Measurements from ENCODE around the gene PBX3. TPM values are rescaled to one million over a fixed set of nuclear protein-coding genes. Genes with fewer than 3 reads are reported as not detected.

Gene PBX3
- total RNA-seq, 1 experiment from 2014 or later = 1.5 TPM

- TF ChIP-seq CTCF (conservative IDR thresholded peaks at IDR 0.05; ENCODE audit: low read depth, low read length) (no peak), EZH2 (IDR thresholded peaks at IDR 0.05; ENCODE audit: borderline replicate concordance, low read depth, low read length, poor library complexity, severe bottlenecking) (no peak)
- intact Hi-C loops (cut with micrococcal nuclease; ENCODE audit: unreplicated experiment) = no loop called here
Observed at GRCh38 chr9:125706651-125707471, 40.3 kb upstream of the PBX3 start, which contains the start of gene MAPKAP1. Gene MAPKAP1 (minus strand): TSS chr9:125707208. CDS start chr9:125672574, 34,634 bp downstream.

GRCh38 chr9:125707472-125707804, 39.7 kb upstream of the PBX3 start:
- Histone ChIP-seq H3K9me3 (ENCODE audit: low read depth, low read length, poor library complexity, severe bottlenecking) (no peaks in the 10 kb centered on the region), H3K27me3 (replicated peaks; ENCODE audit: insufficient read depth, low read depth, low read length, poor library complexity) (no peaks in the 10 kb centered on the region), H3K4me3 (ENCODE audit: low read depth, low read length, poor library complexity, severe bottlenecking) (peak overlapping the region; percentile 93), H3K4me1 (ENCODE audit: insufficient read depth, low read length, poor library complexity, severe bottlenecking) (no peaks in the 10 kb centered on the region), H3K36me3 (ENCODE audit: insufficient read depth, low read length, poor library complexity, severe bottlenecking) (no peaks in the 10 kb centered on the region), H3K27ac (ENCODE audit: low read depth, low read length, poor library complexity, severe bottlenecking) (peak overlapping the region; percentile 83)
- POLR2A ChIA-PET (ENCODE audit: low non-redundant PET) = no interaction called here
- intact Hi-C loops (cut with micrococcal nuclease; ENCODE audit: unreplicated experiment) = no loop called here
- BruUV-seq (replicated peaks) = no TSS peak
- CTCF ChIA-PET = no interaction called here
- TF ChIP-seq CTCF (conservative IDR thresholded peaks at IDR 0.05; ENCODE audit: low read depth, low read length) = no peak
- TF ChIP-seq EZH2 (IDR thresholded peaks at IDR 0.05; ENCODE audit: borderline replicate concordance, low read depth, low read length, poor library complexity, severe bottlenecking) = no peak
- DNase-seq (ENCODE audit: low spot score) = no peak

More at GRCh38 chr9:125706651-125707471, 40.3 kb upstream of the PBX3 start, which contains the start of gene MAPKAP1:
- ChIA-PET CTCF (no interaction called here), POLR2A (ENCODE audit: low non-redundant PET) (interaction anchor here (0.6 kb wide), 1 partner anchor 395 kb away, joined by 3 read pairs; no protein-coding TSS in a partner anchor)
- Histone ChIP-seq H3K4me3 (ENCODE audit: low read depth, low read length, poor library complexity, severe bottlenecking) (peak within 1 kb of the TSS; percentile 93), H3K36me3 (ENCODE audit: insufficient read depth, low read length, poor library complexity, severe bottlenecking) (no peaks in the 10 kb centered on the region), H3K9me3 (ENCODE audit: low read depth, low read length, poor library complexity, severe bottlenecking) (no peaks in the 10 kb centered on the region), H3K27me3 (replicated peaks; ENCODE audit: insufficient read depth, low read depth, low read length, poor library complexity) (no peaks in the 10 kb centered on the region), H3K27ac (ENCODE audit: low read depth, low read length, poor library complexity, severe bottlenecking) (peak within 1 kb of the TSS; percentile 83), H3K4me1 (ENCODE audit: insufficient read depth, low read length, poor library complexity, severe bottlenecking) (no peaks in the 10 kb centered on the region)
- DNase-seq (ENCODE audit: low spot score) = peak; percentile 98
- no TSS peak for BruUV-seq (replicated peaks)

- H3K27me3 ChIP-seq (replicated peaks; ENCODE audit: insufficient read depth, low read depth, low read length, poor library complexity) = peaks cover 41% of the 10 kb centered on the region
- BruUV-seq (replicated peaks) = no TSS peak
- TF ChIP-seq EZH2 (IDR thresholded peaks at IDR 0.05; ENCODE audit: borderline replicate concordance, low read depth, low read length, poor library complexity, severe bottlenecking) (no peak), CTCF (conservative IDR thresholded peaks at IDR 0.05; ENCODE audit: low read depth, low read length) (no peak)
- H3K36me3 ChIP-seq (ENCODE audit: insufficient read depth, low read length, poor library complexity, severe bottlenecking) = no peaks in the 10 kb centered on the region
- no peak overlapping the region for H3K4me3 ChIP-seq (ENCODE audit: low read depth, low read length, poor library complexity, severe bottlenecking)
- CTCF ChIA-PET = no interaction called here
- POLR2A ChIA-PET (ENCODE audit: low non-redundant PET) = no interaction called here
- no peaks in the 10 kb centered on the region for H3K9me3 ChIP-seq (ENCODE audit: low read depth, low read length, poor library complexity, severe bottlenecking)
- intact Hi-C loops (cut with micrococcal nuclease; ENCODE audit: unreplicated experiment) = no loop called here
- H3K4me1 ChIP-seq (ENCODE audit: insufficient read depth, low read length, poor library complexity, severe bottlenecking) = no peaks in the 10 kb centered on the region
- DNase-seq (ENCODE audit: low spot score) = no peak
- no peak overlapping the region for H3K27ac ChIP-seq (ENCODE audit: low read depth, low read length, poor library complexity, severe bottlenecking)
Observed at GRCh38 chr9:125726456-125727132, 20.6 kb upstream of the PBX3 start.
